Measurements from ENCODE around the gene LCN15.
"Not testable (repeated sequence)": the region's sequence is repeated elsewhere in the genome, so short reads cannot be mapped to it uniquely, and the experiment has no call there.

LCN15 gene

GRCh38 chr9:136713550-136713949 is 50.8 kb downstream of the LCN15 start:
- H3K4me3 ChIP-seq (ENCODE audit: low read depth, low read length), result peak overlapping the region; percentile 79
- TF ChIP-seq, protein P1, sequence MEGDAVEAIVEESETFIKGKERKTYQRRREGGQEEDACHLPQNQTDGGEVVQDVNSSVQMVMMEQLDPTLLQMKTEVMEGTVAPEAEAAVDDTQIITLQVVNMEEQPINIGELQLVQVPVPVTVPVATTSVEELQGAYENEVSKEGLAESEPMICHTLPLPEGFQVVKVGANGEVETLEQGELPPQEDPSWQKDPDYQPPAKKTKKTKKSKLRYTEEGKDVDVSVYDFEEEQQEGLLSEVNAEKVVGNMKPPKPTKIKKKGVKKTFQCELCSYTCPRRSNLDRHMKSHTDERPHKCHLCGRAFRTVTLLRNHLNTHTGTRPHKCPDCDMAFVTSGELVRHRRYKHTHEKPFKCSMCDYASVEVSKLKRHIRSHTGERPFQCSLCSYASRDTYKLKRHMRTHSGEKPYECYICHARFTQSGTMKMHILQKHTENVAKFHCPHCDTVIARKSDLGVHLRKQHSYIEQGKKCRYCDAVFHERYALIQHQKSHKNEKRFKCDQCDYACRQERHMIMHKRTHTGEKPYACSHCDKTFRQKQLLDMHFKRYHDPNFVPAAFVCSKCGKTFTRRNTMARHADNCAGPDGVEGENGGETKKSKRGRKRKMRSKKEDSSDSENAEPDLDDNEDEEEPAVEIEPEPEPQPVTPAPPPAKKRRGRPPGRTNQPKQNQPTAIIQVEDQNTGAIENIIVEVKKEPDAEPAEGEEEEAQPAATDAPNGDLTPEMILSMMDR (IDR thresholded peaks at IDR 0.05; ENCODE audit: control insufficient read depth, extremely low read depth, insufficient read depth), result no peak
- DNase-seq (ENCODE audit: low read depth), result no peak

GRCh38 chr9:136712690-136713544 is 51.4 kb downstream of the LCN15 start:
- H3K4me3 ChIP-seq (ENCODE audit: low read depth, low read length), result peak overlapping the region; percentile 79
- no peak for DNase-seq (ENCODE audit: low read depth)
- TF ChIP-seq, protein P1 (IDR thresholded peaks at IDR 0.05; ENCODE audit: control insufficient read depth, extremely low read depth, insufficient read depth), result no peak

- no peak for DNase-seq (ENCODE audit: low read depth)
- TF ChIP-seq, protein P1 (IDR thresholded peaks at IDR 0.05; ENCODE audit: control insufficient read depth, extremely low read depth, insufficient read depth), result no peak
- H3K4me3 ChIP-seq (ENCODE audit: low read depth, low read length), result peak within 1 kb of the TSS; percentile 79
Observed at GRCh38 chr9:136711751-136712689, 52.3 kb downstream of the LCN15 start, which contains the start of gene DIPK1B. Gene DIPK1B (plus strand): TSS chr9:136712572. CDS start chr9:136712666, 94 bp downstream.

DNA sequence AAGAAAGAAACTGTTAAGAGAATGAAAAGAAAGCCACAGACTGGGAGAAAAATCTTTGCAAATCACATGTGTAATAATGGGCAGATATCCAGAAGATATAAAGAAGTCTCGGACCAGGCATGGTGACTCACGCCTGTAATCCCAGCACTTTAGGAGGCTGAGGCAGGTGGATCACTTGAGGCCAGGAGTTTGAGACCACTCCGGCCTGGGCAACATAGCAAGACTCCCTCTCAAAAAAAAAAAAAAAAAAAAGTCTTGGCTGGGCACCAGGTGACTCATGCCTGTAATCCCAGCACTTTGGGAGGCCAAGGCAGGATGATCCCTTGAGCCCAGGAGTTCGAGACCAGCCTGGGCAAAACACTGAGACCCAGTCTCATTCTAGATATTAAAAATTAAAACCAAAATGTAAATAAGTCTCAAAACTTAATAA is 53.1 kb downstream of the LCN15 start:
- H3K4me3 ChIP-seq (ENCODE audit: low read depth, low read length); DNase-seq (ENCODE audit: low read depth): not testable (repeated sequence)

GRCh38 chr9:136710543-136710942 is 53.8 kb downstream of the LCN15 start:
- DNase-seq (ENCODE audit: low read depth), result no peak
- no peak overlapping the region for H3K4me3 ChIP-seq (ENCODE audit: low read depth, low read length)
- TF ChIP-seq, protein P1 (IDR thresholded peaks at IDR 0.05; ENCODE audit: control insufficient read depth, extremely low read depth, insufficient read depth), result no peak

All from LNCaP clone FGC (cell line).